GM12874 (cell line): ENCODE results near the gene PRMT7.

ENCODE experiments used
- TF ChIP-seq, protein P1 (sequence below): IDR thresholded peaks from 2 replicates; pipeline ENCODE4 v1.5.1; 2011; ENCODE audit warnings: low read depth, mild to moderate bottlenecking, control low read depth, low read length, moderate library complexity; ENCODE audit not compliant: insufficient read depth

The PRMT7 gene

DNA sequence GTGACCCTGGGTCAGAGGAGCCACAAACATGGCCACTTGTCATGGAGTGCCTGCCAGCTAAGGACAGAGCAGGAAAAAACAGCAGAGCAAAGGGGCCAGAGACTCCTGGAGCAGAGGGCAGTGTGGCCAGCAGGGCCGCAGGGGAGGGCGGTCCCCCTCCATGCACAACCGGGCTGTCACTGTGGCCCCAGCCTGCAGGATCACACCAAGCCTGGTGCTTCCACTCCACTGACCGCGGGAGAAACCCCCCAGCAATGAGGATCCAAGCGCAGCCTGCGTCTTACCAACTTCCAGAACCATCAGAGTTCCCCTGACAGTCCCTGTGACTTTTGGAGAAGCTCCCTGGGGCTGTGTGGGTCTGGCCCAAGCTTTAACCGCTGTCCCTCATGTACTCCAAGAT, 62.0 kb downstream of the PRMT7 start:
- TF ChIP-seq, protein P1, sequence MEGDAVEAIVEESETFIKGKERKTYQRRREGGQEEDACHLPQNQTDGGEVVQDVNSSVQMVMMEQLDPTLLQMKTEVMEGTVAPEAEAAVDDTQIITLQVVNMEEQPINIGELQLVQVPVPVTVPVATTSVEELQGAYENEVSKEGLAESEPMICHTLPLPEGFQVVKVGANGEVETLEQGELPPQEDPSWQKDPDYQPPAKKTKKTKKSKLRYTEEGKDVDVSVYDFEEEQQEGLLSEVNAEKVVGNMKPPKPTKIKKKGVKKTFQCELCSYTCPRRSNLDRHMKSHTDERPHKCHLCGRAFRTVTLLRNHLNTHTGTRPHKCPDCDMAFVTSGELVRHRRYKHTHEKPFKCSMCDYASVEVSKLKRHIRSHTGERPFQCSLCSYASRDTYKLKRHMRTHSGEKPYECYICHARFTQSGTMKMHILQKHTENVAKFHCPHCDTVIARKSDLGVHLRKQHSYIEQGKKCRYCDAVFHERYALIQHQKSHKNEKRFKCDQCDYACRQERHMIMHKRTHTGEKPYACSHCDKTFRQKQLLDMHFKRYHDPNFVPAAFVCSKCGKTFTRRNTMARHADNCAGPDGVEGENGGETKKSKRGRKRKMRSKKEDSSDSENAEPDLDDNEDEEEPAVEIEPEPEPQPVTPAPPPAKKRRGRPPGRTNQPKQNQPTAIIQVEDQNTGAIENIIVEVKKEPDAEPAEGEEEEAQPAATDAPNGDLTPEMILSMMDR = no peak

- TF ChIP-seq, protein P1 = no peak
Observed at GRCh38 chr16:68373528-68374245, 62.9 kb downstream of the PRMT7 start.

GRCh38 chr16:68374246-68374805, 63.5 kb downstream of the PRMT7 start:
- TF ChIP-seq, protein P1 = no peak

- TF ChIP-seq, protein P1 = no peak
Observed at GRCh38 chr16:68374961-68375660, 64.3 kb downstream of the PRMT7 start.

GRCh38 chr16:68375801-68376536, 65.2 kb downstream of the PRMT7 start:
- TF ChIP-seq, protein P1 = no peak

GRCh38 chr16:68376590-68376989, 65.8 kb downstream of the PRMT7 start:
- TF ChIP-seq, protein P1 = no peak

- TF ChIP-seq, protein P1 = no peak
Observed at GRCh38 chr16:68377221-68377620, 66.4 kb downstream of the PRMT7 start.
